Upper lobe of right lung (tissue), 1 donor: ENCODE results near the gene TMEM106C. TPM values are rescaled to one million over a fixed set of nuclear protein-coding genes. Genes with fewer than 3 reads are reported as not detected.

Experiments used
- ATAC-seq: fragments of 200-7000 bp; cut with Tn5 transposase; one replicate; pipeline ENCODE4 v1.9.1; 2020; ENCODE audit warnings: mild to moderate bottlenecking, moderate library complexity
- DNase-seq: peaks from one replicate; pipeline ENCODE4 v3.0.0-alpha.2; 2020
- H3K27ac ChIP-seq: fragments of 200-600 bp; one replicate; pipeline ENCODE4 v1.8.0; 2022
- H3K27me3 ChIP-seq: fragments of 200-600 bp; one replicate; pipeline ENCODE4 v1.8.0; 2022; ENCODE audit warnings: mild to moderate bottlenecking
- H3K36me3 ChIP-seq: fragments of 200-600 bp; one replicate; pipeline ENCODE4 v1.8.0; 2022
- H3K4me1 ChIP-seq: fragments of 200-600 bp; one replicate; pipeline ENCODE4 v1.8.0; 2022
- H3K4me3 ChIP-seq: fragments of 200-600 bp; one replicate; pipeline ENCODE4 v1.8.0; 2022; ENCODE audit warnings: mild to moderate bottlenecking
- H3K9me3 ChIP-seq: fragments of 200-600 bp; one replicate; pipeline ENCODE4 v1.8.0; 2022
- intact Hi-C: fragments of 100-400 bp; cut with DNase I; formaldehyde crosslinking; loops from one replicate; pipeline ENCODE4 v1.11.0; 2022
- total RNA-seq: library from RNA; stranded (reverse); fragmentation: NEBNext Ultra II Directional; extraction: Animal tissue kit (Norgen Biotek cat#: 25700); gene quantifications from one replicate; pipeline ENCODE4 v1.2.1, GENCODE V29; 2021
- TF ChIP-seq, protein P1 (sequence below): fragments of 200-600 bp; IDR thresholded peaks from one replicate; pipeline ENCODE4 v1.8.0; 2022; ENCODE audit warnings: antibody characterized with exemption
- donor health status: DM: no; HTN: yes; CAD: no; lungs with severe emphysema.

TMEM106C gene
- total RNA-seq, 1 donor from 2014 or later, result 45.4 TPM

GRCh38 chr12:47988073-47989022 lies 25.0 kb downstream of the TMEM106C start:
- intact Hi-C loops, result no loop called here
- no peaks in the 10 kb centered on the region for H3K27me3 ChIP-seq
- no peak overlapping the region for H3K4me3 ChIP-seq
- H3K36me3 ChIP-seq, result no peaks in the 10 kb centered on the region
- no peak overlapping the region for H3K27ac ChIP-seq
- no peaks in the 10 kb centered on the region for H3K9me3 ChIP-seq
- ATAC-seq (no peak), DNase-seq (no peak)
- TF ChIP-seq, protein P1, sequence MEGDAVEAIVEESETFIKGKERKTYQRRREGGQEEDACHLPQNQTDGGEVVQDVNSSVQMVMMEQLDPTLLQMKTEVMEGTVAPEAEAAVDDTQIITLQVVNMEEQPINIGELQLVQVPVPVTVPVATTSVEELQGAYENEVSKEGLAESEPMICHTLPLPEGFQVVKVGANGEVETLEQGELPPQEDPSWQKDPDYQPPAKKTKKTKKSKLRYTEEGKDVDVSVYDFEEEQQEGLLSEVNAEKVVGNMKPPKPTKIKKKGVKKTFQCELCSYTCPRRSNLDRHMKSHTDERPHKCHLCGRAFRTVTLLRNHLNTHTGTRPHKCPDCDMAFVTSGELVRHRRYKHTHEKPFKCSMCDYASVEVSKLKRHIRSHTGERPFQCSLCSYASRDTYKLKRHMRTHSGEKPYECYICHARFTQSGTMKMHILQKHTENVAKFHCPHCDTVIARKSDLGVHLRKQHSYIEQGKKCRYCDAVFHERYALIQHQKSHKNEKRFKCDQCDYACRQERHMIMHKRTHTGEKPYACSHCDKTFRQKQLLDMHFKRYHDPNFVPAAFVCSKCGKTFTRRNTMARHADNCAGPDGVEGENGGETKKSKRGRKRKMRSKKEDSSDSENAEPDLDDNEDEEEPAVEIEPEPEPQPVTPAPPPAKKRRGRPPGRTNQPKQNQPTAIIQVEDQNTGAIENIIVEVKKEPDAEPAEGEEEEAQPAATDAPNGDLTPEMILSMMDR, result no peak
- H3K4me1 ChIP-seq, result no peaks in the 10 kb centered on the region

- Histone ChIP-seq H3K27ac (no peak overlapping the region), H3K27me3 (no peaks in the 10 kb centered on the region), H3K36me3 (no peaks in the 10 kb centered on the region), H3K4me3 (no peak overlapping the region), H3K9me3 (no peaks in the 10 kb centered on the region), H3K4me1 (no peaks in the 10 kb centered on the region)
- ATAC-seq, result no peak
- intact Hi-C loops, result no loop called here
- TF ChIP-seq, protein P1, result no peak
- DNase-seq, result no peak
Measured at GRCh38 chr12:47989023-47989417, 25.6 kb downstream of the TMEM106C start.

DNA sequence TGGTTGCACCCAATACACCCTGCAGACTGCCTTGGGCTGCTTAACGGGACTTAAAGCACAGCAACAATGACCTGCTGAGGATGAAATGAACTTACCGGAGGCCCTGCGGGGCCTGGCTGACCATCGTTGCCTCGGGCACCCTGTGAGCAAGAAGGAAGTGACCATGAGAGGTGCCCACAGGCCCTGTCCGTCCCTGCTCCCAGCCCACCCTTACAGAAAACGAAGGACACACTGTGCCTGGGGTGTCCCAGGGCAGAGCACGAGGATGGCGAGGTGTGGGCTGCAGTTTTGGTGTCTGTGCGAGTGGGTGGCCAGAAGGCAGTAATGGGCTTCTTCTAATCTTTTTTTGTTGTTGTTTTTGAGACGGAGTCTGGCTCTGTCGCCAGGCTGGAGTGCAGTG lies 26.3 kb downstream of the TMEM106C start:
- DNase-seq (no peak), ATAC-seq (no peak)
- no peaks in the 10 kb centered on the region for H3K27me3 ChIP-seq
- H3K4me3 ChIP-seq, result no peak overlapping the region
- intact Hi-C loops, result no loop called here
- H3K36me3 ChIP-seq, result no peaks in the 10 kb centered on the region
- no peaks in the 10 kb centered on the region for H3K9me3 ChIP-seq
- TF ChIP-seq, protein P1, result no peak
- no peaks in the 10 kb centered on the region for H3K4me1 ChIP-seq
- no peak overlapping the region for H3K27ac ChIP-seq

DNA sequence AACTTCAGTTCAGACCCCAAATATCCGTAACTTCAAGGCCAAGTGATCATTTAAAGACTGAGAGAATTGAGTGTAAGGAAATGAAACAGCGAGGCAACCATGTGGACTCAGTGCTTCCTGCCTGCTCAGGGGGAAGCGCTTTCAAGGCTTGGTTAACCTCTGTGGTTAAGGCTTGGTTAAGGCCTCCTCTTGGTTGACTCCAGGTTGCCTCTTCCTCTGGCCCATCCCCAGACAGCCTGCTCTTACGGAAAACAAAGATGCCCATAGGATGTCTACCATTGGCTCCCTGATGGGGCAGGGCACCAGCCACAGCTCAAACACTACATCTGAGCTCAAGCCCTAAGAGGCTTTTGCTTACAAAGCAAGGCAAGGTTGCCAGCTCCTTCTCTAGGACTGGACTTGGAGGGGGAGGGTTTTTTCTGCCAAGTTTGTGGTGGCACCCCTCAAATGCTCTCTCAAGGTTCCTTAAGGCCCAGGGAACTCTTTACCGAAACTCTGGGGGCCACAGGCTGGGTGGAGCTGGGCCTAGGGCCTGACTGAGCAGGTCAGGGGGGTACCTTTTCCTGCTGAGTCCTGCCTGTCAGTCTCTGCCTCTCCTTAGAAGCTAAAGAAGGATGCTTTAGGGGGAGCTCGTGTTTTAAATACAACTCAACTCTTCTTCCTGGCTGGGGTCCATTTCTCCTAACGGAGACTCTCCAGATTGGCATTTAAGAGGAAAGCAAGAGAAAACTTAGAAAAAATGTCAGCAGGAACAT lies 27.1 kb downstream of the TMEM106C start:
- TF ChIP-seq, protein P1, result no peak
- H3K27me3 ChIP-seq, result no peaks in the 10 kb centered on the region
- H3K4me1 ChIP-seq, result no peaks in the 10 kb centered on the region
- ATAC-seq (no peak), DNase-seq (no peak)
- H3K27ac ChIP-seq, result no peak overlapping the region
- no peaks in the 10 kb centered on the region for H3K36me3 ChIP-seq
- no peak overlapping the region for H3K4me3 ChIP-seq
- no peaks in the 10 kb centered on the region for H3K9me3 ChIP-seq
- intact Hi-C loops, result no loop called here

DNA sequence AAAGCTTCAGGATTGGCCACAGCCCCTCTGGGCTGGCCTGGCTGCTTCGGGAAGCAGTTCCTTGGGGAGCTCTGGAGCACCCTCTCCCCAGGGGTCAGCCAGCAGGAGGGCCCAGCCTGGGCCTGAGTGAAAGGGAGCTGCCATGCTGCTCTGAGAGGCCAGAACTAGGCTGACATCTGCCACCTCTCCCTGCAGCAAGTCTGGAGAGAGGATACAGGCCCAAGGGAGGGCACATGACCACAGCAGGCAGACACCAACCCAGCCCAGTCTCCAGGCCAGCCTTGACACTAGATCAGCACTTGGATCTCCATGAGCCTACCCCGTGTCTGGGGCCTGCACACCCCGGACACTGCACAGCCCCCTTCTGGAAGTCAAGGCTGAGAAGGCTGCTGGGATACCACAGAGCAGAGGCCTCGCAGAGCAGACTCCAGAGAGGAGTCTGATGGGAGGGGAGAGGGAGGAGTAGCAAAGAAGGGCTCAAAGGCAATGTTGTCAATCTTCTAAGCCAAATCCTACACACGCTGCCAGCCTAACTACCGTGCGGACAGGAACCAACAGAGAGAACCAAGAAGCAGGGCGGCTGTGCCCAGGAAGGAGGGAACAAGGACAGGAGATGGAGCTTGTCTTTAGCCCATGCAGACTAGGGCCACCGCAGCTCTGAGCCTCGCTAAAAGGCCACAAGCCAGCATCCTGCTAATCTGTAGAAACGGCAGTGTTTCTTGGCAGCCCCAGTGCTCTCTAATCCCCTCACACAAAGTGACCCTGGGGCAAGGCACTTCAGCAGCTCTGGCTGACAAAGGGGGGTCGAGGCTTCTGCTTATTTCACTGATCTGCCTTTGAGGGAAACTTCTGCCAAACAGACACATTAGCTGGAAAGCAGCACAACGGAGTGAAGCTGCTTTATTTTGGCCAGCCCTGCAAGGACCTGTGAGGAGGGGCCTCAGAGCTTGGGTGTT lies 28.0 kb downstream of the TMEM106C start:
- TF ChIP-seq, protein P1, result no peak
- intact Hi-C loops, result no loop called here
- Histone ChIP-seq H3K4me3 (no peak overlapping the region), H3K9me3 (no peaks in the 10 kb centered on the region), H3K36me3 (no peaks in the 10 kb centered on the region), H3K4me1 (peaks cover 3% of the 10 kb centered on the region), H3K27ac (no peak overlapping the region), H3K27me3 (no peaks in the 10 kb centered on the region)
- DNase-seq (no peak), ATAC-seq (no peak)
